ENCODE results near the gene CT47B1.
"Not testable (repeated sequence)": the region's sequence is repeated elsewhere in the genome, so short reads cannot be mapped to it uniquely, and the experiment has no call there.

CT47B1 gene

GRCh38 chrX:120875766-120876165 is at the start of gene CT47B1:
CT47B1 (minus strand) TSS chrX:120875866; CDS start chrX:120875670, 196 bp downstream.
- not testable (repeated sequence) for DNase-seq (ENCODE audit: low read depth in 2 of 2, low spot score in 1 of 2)

- no peak for DNase-seq (ENCODE audit: low read depth in 2 of 2, low spot score in 1 of 2)
These were observed 748 bp downstream of the CT47B1 start for GRCh38 chrX:120874678-120875557.

- DNase-seq (ENCODE audit: low read depth in 2 of 2, low spot score in 1 of 2), result no peak
These were observed 18.4 kb downstream of the CT47B1 start for GRCh38 chrX:120857240-120857639.

GRCh38 chrX:120840827-120841226 is 34.8 kb downstream of the CT47B1 start:
- no peak for DNase-seq (ENCODE audit: low read depth in 2 of 2, low spot score in 1 of 2)

GRCh38 chrX:120839491-120839890 is 36.2 kb downstream of the CT47B1 start:
- no peak for DNase-seq (ENCODE audit: low read depth in 2 of 2, low spot score in 1 of 2)

- DNase-seq (ENCODE audit: low read depth in 2 of 2, low spot score in 1 of 2), result not testable (repeated sequence)
These were observed 48.5 kb downstream of the CT47B1 start for GRCh38 chrX:120827213-120827612.

- DNase-seq (ENCODE audit: low read depth in 2 of 2, low spot score in 1 of 2), result no peak
These were observed 50.5 kb downstream of the CT47B1 start for GRCh38 chrX:120825146-120825545.

GRCh38 chrX:120824021-120824420 is 51.6 kb downstream of the CT47B1 start:
- no peak for DNase-seq (ENCODE audit: low read depth in 2 of 2, low spot score in 1 of 2)

GRCh38 chrX:120823556-120823955 is 52.1 kb downstream of the CT47B1 start:
- DNase-seq (ENCODE audit: low read depth in 2 of 2, low spot score in 1 of 2), result no peak

Data from stimulated activated CD8-positive, alpha-beta memory T cell treated with anti-CD3 and anti-CD28 coated beads, Interleukin-4, amount 100 ng/mL, for 4 hours (primary cell).